Dermis microvascular lymphatic vessel endothelial cell (primary cell): Measurements from ENCODE around the gene OR6J1. TPM values are rescaled to one million over a fixed set of nuclear protein-coding genes. Genes with fewer than 3 reads are reported as not detected.
"Not testable (repeated sequence)": the region's sequence is repeated elsewhere in the genome, so short reads cannot be mapped to it uniquely, and the experiment has no call there.

Source experiments
- DNase-seq, 2 donors: peaks; one replicate each; pipeline versions ENCODE4 v3.0.0 to v3.0.0-alpha.2; 2010; ENCODE audit warnings: low read depth in 2 of 2
- total RNA-seq: library from RNA; depleted of rRNA; stranded (reverse); fragments of >200 nt; gene quantifications from 2 replicates; pipeline ENCODE4 v1.2.1, GENCODE V29; 2014

OR6J1 gene
- total RNA-seq = not detected in 2 replicates

- DNase-seq = no peak
Observed at GRCh38 chr14:22644305-22644635, at the start of gene OR6J1. Gene OR6J1 (minus strand): TSS chr14:22644352. CDS start chr14:22634811, 9,541 bp downstream.

- no peak for DNase-seq
Observed at GRCh38 chr14:22692194-22692593, 48.0 kb upstream of the OR6J1 start.

DNA sequence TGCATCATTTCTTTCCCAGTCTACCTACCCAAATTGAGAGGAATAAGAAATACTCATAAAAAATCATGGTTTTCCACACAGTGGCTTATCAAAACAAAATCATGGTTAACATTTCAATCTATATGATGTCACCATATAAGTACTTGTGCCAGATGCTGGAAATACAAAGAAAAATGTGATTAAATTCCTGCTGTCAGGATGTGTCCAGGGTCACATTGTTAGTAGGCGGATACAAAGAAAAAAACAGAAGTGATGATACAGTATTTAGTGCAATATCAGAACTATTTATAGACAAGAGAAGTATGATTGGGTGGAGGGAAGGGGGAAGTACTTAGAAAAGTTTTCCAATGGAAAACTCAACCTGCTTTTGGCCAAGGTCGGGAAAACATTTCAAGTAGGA is 47.0 kb upstream of the OR6J1 start:
- peak; percentile 90 to 92 for DNase-seq

GRCh38 chr14:22689199-22689598 is 45.0 kb upstream of the OR6J1 start:
- peak; percentile 72 to 98 for DNase-seq

DNA sequence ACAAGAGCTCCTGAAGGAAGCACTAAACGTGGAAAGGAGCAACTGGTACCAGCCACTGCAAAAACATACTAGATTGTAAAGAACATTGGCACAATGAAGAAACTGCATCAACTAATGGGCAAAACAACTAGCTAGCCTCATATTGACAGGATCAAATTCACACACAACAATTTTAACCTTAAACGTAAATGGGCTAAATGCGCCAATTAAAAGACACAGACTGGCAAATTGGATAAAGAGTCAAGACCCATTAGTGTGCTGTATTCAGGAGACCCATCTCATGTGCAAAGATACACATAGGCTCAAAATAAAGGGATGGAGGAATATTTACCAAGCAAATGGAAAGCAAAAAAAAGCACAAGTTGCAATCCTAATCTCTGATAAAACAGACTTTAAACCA is 43.8 kb upstream of the OR6J1 start:
- not testable (repeated sequence) for DNase-seq

GRCh38 chr14:22686176-22686611 is 42.0 kb upstream of the OR6J1 start:
- not testable (repeated sequence) for DNase-seq

- DNase-seq = no peak
Observed at GRCh38 chr14:22685467-22685866, 41.3 kb upstream of the OR6J1 start.

DNA sequence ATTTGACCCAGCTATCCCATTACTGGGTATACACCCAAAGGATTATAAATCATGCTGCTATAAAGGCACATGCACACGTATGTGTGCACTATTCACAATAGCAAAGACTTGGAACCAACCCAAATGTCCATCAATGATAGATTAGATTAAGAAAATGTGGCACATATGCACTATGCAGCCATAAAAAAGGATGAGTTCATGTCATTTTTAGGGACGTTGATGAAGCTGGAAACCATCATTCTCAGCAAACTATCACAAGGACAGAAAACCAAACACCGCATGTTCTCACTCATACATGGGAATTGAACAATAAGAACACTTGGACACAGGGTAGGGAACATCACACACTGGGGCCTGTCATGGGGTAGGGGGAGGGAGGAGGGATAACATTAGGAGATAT is 39.3 kb upstream of the OR6J1 start:
- not testable (repeated sequence) for DNase-seq

DNA sequence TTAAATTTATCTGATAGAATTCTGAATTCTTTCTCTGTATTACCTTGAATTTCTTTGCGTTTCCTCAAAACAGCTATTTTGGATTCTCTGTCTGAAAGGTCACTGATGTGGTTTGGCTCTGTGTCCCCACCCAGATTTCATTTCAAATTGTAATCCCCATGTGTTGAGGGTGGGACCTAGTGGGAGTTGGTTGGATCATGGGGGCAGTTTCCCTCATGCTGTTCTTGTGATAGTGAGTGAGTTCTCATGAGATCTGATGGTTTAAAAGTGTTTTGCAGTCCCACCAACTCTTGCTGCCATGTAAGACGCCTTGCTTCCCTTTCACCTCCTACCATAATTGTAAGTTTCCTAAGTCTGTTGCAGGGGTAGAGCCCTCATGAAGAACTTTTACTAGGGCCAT is 34.1 kb upstream of the OR6J1 start:
- DNase-seq = no peak

GRCh38 chr14:22677551-22677950 is 33.4 kb upstream of the OR6J1 start:
- DNase-seq = not testable (repeated sequence)

- no peak for DNase-seq
Observed at GRCh38 chr14:22671622-22672021, 27.5 kb upstream of the OR6J1 start.

DNA sequence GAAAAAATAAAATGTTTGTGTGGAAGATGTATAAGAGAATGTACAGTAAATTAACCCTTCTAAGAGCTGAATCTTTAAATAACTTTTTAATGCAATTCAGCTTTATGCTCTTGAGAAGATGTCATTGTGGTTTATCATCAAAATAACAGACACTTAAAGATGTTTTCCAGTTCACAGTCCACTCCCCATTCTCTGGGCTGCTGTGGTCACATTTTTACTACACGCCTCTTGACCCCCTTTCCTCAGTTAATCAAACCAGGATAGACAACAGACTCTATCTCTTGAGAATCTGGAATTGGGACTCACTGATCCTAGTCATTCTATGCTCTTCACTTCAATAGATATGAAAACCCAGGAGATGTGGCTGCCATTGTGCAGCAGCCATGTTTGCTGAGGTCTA is 24.7 kb upstream of the OR6J1 start:
- no peak for DNase-seq

DNA sequence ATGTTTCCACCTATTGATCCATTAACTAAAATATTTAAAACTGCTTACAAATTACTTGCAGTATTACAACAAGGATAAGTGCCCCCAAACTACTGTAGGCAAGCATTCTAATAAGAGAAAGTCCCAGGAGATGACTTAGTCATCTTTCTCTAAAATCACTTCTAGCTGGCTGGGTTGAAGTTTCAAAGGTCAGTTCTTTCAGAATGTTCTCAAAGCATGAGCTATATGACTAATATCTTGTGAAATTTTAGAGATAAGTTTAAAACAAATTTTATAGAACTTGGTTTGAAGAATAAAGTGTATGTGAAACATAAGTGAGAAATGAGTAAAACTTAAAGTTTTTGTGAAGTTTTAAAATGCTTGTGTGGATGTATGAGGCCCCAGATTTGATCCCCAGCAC is 24.3 kb upstream of the OR6J1 start:
- DNase-seq = no peak

DNA sequence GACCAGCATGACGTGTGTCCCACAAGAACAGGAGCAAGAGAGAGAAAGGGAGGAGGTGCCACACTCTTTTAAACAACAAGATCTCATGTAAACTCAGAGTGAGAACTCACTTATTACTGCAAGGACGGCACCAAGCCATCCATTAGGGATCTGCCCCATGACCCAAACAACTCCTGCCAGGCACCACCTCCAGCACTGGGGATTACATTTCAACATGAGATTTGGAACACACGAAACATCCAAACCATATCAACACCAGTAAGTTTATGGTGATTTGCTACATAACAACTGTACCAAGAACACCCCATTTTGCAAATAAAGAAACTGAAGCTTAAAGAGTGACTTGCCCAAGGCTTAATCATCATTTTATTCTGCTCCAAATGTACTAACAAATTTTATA is 23.7 kb upstream of the OR6J1 start:
- no peak for DNase-seq

- no peak for DNase-seq
Observed at GRCh38 chr14:22666203-22666893, 22.2 kb upstream of the OR6J1 start.

DNA sequence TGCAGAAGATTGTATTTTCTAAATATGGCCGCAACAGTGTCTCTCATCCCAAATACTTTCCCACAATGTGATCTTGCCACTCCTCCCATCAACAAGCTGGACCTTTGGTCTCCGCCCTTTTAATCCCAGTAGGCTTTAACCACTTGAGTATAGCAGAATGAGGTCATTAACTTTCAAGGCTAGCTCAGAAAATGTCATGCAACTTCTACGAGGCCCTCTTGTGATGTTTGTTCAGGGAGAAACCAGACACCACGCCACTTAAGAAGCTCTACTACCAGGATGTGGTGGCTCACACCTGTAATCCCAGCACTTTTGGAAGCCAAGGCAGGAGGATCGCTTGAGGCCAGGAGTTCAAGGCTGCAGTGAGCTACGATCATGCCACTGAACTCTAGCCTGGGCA is 20.1 kb upstream of the OR6J1 start:
- no peak for DNase-seq

GRCh38 chr14:22660654-22661053 is 16.5 kb upstream of the OR6J1 start:
- no peak for DNase-seq

DNA sequence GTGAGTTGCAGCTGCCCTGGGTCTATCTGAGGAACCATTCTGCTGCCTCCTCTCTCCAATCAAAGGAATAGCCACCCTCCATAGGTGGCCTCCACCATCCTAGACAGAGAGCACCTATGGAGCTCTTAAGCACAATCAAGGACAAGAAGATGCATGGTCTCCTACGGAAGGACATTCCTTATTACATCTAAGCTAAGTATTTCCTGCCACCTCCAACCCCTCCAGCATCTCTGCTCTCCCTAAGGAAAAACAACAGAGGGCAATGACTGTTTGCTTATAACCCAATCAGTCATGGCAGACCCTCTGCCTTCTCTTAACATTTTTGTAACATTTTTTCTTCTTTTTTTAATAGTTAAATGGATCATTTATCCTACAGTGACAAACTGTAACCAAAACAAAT is 14.8 kb upstream of the OR6J1 start:
- DNase-seq = no peak

DNA sequence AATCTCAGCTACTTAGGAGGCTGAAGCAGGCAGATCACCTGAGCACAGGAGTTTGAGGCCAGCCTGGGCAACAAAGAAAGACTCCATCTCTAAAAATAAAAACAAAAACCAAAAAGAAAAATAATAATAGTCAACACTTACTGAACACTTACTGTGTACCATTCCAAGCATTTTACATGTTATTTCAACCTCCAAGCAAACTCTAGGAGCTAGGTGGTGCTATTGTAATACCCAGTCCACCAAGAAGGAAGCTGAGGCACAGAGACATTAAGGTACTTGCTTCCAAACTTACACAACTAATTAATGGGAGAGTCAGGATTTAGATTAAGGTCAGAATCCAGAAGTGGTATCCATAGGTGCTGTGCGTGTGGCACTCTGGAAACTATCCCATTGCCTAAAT is 13.7 kb upstream of the OR6J1 start:
- peak; percentile 53 to 83 for DNase-seq

- DNase-seq = peak in 1 of 2 donors; percentile 21
Observed at GRCh38 chr14:22656945-22657731, 13.0 kb upstream of the OR6J1 start.

- peak in 1 of 2 donors; percentile 23 for DNase-seq
Observed at GRCh38 chr14:22656226-22656625, 12.1 kb upstream of the OR6J1 start.

GRCh38 chr14:22653012-22653621 is 9.0 kb upstream of the OR6J1 start:
- DNase-seq = peak; percentile 51 to 74

- no peak for DNase-seq
Observed at GRCh38 chr14:22651586-22651985, 7.4 kb upstream of the OR6J1 start.
